GM12865 (cell line): ENCODE measurements around the gene HEMGN.
"Not testable (repeated sequence)": the region's sequence is repeated elsewhere in the genome, so short reads cannot be mapped to it uniquely, and the experiment has no call there.

Experiments
- DNase-seq: peaks from one replicate; pipeline ENCODE4 v3.0.0; 2010; ENCODE audit warnings: low read depth
- H3K4me3 ChIP-seq: 2 replicates; pipeline ENCODE4 v1.5.1; 2011; ENCODE audit warnings: mild to moderate bottlenecking, low read depth, low read length, control low read depth
- CTCF ChIP-seq: IDR thresholded peaks from 2 replicates; pipeline ENCODE4 v1.5.1; 2011; ENCODE audit warnings: low read length, control low read depth, low read depth, inconsistent platforms; ENCODE audit not compliant: insufficient read depth; ENCODE audit errors: missing control alignments

Gene HEMGN

GRCh38 chr9:97964901-97965300 is 26.9 kb upstream of the HEMGN start:
- TF ChIP-seq CTCF, result no peak
- no peak for DNase-seq
- H3K4me3 ChIP-seq, result no peak overlapping the region

- no peak for TF ChIP-seq CTCF
- no peak for DNase-seq
- no peak overlapping the region for H3K4me3 ChIP-seq
Observed at GRCh38 chr9:97963232-97963631, 25.3 kb upstream of the HEMGN start.

- H3K4me3 ChIP-seq, result no peak overlapping the region
- DNase-seq, result no peak
- TF ChIP-seq CTCF, result no peak
Observed at GRCh38 chr9:97962575-97962974, 24.6 kb upstream of the HEMGN start.

- no peak for TF ChIP-seq CTCF
- no peak for DNase-seq
- no peak overlapping the region for H3K4me3 ChIP-seq
Observed at GRCh38 chr9:97962136-97962535, 24.2 kb upstream of the HEMGN start.

GRCh38 chr9:97961361-97961760 is 23.4 kb upstream of the HEMGN start:
- TF ChIP-seq CTCF, result no peak
- H3K4me3 ChIP-seq, result no peak overlapping the region
- DNase-seq, result no peak

- H3K4me3 ChIP-seq, DNase-seq: not testable (repeated sequence)
Observed at GRCh38 chr9:97960678-97961328, 22.8 kb upstream of the HEMGN start.

- no peak for TF ChIP-seq CTCF
- no peak for DNase-seq
- H3K4me3 ChIP-seq, result no peak overlapping the region
Observed at GRCh38 chr9:97959585-97959984, 21.6 kb upstream of the HEMGN start.
